Measurements from ENCODE around the gene CYB561A3.

The CYB561A3 gene

GRCh38 chr11:61368646-61369045 lies 7.0 kb upstream of the CYB561A3 start:
- DNase-seq, result no peak

DNA sequence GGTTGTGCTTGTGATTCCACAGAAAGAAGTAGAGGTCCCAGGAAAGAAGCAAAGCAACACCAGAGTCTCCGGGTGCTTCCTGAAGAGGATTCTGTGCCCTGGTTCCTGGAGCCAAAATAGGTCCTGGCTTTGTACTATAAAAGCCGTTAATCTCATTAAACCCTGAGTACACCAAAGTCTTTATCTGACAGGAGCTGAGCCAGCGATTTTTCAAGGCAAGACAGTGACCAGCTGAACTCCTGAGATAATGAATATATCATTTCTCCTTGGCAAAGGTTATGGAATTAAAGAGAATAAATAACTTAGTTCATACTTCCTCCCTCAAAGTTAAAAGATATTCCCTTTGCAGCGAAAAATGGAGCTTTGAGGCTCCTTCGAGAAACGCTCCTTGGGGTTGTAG lies 5.7 kb upstream of the CYB561A3 start:
- DNase-seq, result no peak

- no peak for DNase-seq
These were observed 2.5 kb upstream of the CYB561A3 start for GRCh38 chr11:61364012-61364675.

GRCh38 chr11:61362542-61362875 lies 827 bp upstream of the CYB561A3 start:
- DNase-seq, result peak; percentile 32

DNA sequence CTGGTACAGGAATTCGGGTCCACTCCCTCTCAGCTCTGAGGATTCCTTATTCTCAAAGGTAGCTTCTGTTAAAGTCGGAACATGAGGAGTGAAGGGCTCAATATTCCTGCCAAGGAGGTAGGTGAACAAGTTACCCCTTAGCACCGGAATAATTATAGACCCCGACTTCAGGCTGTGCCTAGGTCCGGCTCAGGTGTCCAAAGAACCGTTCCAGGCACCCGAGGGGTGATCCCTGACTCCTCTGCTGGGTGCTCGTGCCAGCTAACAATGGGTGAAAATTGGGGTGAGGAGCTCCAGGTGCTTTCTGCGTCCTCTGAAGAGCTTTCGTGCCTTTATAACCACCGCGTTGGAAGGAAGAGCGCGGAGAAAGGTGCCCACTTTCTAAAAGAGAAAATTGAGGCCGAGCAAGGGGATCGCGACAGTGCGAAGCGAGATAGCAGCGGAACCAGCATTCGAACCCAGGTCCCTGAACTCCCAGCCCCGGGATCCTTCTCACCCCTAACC lies 393 bp downstream of the CYB561A3 start:
- DNase-seq, result no peak

DNA sequence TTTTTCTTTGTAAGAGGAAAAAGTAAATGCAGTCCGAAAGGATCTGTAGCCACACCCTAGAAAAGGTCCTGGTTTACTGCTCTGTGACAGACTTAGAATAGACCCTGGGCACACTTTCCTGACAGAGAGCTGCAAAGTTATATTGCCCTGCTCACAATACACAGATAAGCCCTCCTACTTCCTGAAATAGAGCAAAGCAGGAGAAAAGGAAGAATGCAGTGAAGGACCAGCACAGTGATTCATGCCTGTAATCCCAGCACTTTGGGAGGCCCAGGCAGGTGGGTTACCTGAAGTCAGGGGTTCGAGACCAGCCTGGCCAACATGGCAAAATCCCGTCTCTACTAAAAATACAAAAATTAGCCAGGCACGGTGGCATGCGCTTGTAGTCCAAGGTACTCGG lies 2.2 kb downstream of the CYB561A3 start:
- DNase-seq, result no peak

- no peak for DNase-seq
These were observed 3.1 kb downstream of the CYB561A3 start for GRCh38 chr11:61358566-61358965.

DNA sequence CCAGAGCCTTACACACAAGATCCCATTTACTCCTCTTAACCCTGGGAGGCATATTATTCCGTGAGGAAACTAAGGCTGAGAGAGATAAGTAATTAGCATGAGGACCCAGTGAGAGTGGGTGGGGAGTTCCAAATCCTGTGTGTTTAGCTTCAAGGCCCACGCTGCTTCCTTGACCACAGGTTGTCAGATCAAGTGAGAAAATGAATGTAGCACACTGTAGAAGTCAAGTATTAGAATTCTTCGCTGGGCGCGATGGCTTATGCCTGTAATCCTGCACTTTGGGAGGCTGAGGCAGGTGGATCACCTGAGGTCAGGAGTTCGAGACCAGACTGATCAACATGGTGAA lies 3.8 kb downstream of the CYB561A3 start:
- DNase-seq, result no peak

DNA sequence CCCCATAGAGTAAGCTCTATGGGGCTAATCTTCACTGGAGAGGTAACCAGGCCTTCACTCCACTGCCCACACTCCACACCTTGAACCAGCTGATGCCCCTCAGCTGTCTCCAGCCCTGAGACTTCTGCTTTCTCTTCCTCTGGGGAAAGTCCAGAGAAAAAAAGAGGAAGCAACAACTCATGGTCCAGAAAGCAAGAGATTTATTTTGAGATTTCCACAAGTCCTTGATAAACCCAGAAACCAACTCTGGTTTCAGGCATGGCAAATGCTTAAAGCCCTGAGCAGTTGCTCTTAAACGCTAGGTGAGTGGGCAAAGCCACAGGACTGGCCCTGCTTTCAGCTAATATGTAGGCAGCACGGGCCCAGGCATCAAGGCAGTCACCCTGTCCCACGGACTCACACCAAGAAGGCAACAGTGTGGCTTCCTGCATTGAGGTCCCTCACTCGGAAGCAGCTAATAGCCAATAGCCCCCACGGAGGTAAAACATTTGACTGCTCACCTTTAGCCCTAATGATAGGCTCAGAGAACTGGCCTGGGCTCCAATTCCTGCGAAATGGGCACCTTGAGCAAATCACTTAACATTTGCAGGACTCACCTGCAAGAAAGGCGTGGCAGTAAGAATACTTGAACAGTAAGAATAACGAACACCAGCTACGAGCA lies 4.3 kb downstream of the CYB561A3 start:
- DNase-seq, result no peak

GRCh38 chr11:61356706-61357105 lies 5.0 kb downstream of the CYB561A3 start:
- DNase-seq, result no peak

GRCh38 chr11:61354208-61354607 lies 7.5 kb downstream of the CYB561A3 start:
- no peak for DNase-seq

GRCh38 chr11:61353131-61354067 lies 8.3 kb downstream of the CYB561A3 start:
- DNase-seq, result no peak

DNA sequence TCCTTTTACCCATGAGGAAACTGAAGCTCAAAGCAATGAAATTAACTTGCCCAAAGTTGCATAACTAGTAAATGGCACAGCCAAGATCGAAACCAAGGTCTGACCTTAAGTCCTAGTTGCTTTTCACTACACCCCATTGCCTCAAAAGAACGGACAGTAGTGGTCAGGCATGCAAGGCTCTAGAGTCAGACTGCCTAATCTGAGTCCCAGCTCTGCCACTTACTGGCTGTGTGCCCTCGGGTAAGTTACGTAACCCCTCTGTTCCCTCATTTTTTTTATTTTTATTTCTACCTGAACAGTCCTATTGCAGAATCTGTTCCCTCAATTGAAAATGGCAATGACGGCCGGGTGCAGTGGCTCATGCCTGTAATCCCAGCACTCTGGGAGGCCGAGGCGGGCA lies 9.6 kb downstream of the CYB561A3 start:
- no peak for DNase-seq

- no peak for DNase-seq
These were observed 10.9 kb downstream of the CYB561A3 start for GRCh38 chr11:61350803-61351202.

- DNase-seq, result no peak
These were observed 11.3 kb downstream of the CYB561A3 start for GRCh38 chr11:61350336-61350735.

DNA sequence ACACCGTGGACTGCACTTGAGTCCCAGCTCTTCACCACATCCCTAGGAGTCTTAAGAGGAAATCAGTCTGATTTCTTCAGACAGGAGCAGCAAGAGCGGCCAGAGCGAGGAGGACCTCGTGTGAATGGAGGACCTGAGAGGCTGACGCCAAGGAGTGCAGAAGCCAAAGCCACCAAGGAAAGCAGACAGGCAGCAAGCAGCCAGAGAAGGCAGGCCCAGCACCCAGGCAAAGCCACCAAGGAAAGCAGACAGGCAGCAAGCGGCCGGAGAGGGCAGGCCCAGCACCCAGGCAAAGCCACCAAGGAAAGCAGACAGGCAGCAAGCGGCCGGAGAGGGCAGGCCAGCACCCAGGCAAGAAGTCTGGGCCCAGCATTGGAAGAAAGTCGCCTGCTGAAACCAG lies 11.8 kb downstream of the CYB561A3 start:
- DNase-seq, result no peak

GRCh38 chr11:61349189-61349751 lies 12.4 kb downstream of the CYB561A3 start:
- DNase-seq, result no peak

GRCh38 chr11:61347916-61348461 lies 13.7 kb downstream of the CYB561A3 start:
- no peak for DNase-seq

- DNase-seq, result no peak
These were observed 15.5 kb downstream of the CYB561A3 start for GRCh38 chr11:61345954-61346843.

- no peak for DNase-seq
These were observed 16.5 kb downstream of the CYB561A3 start for GRCh38 chr11:61345170-61345610.

- DNase-seq, result no peak
These were observed 17.6 kb downstream of the CYB561A3 start for GRCh38 chr11:61343792-61344745.
